22Rv1 (cell line): ENCODE data around the gene HID1.
A peak's percentile ranks its signal among the peaks of the same experiment; 100 is the strongest.

Experiments
- H3K27ac ChIP-seq: fragments of 450-650 bp; 2 replicates; pipeline ENCODE4 v1.5.1; 2017
- ZFX ChIP-seq: fragments of 450-650 bp; IDR thresholded peaks from 2 replicates; pipeline ENCODE4 v1.6.1; 2017; ENCODE audit warnings: antibody characterized with exemption, borderline replicate concordance
- TF ChIP-seq, protein P1 (sequence below): fragments of 450-650 bp; IDR thresholded peaks from 2 replicates; pipeline ENCODE4 v1.5.1; 2017; ENCODE audit warnings: mild to moderate bottlenecking

Gene HID1

DNA sequence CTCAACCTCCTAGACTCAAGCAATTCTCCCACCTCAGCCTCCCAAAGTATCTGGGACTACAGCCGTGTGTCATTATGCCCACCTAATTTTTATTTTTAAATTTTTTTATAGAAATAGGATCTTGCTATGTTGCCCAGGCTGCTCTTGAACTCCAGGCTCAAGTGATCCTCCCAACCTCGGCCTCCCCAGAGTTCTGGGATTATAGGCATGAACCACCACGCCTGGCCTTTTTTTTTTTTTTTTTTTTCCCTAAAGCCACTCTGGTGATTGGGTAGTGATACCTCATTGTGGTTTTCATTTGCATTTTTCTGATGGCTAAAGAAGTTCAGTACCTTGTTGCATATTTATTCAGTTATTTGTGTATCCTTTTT is 13.6 kb upstream of the HID1 start:
- peak overlapping the region; percentile 89 for H3K27ac ChIP-seq
- no peak for TF ChIP-seq ZFX
- TF ChIP-seq, protein P1, sequence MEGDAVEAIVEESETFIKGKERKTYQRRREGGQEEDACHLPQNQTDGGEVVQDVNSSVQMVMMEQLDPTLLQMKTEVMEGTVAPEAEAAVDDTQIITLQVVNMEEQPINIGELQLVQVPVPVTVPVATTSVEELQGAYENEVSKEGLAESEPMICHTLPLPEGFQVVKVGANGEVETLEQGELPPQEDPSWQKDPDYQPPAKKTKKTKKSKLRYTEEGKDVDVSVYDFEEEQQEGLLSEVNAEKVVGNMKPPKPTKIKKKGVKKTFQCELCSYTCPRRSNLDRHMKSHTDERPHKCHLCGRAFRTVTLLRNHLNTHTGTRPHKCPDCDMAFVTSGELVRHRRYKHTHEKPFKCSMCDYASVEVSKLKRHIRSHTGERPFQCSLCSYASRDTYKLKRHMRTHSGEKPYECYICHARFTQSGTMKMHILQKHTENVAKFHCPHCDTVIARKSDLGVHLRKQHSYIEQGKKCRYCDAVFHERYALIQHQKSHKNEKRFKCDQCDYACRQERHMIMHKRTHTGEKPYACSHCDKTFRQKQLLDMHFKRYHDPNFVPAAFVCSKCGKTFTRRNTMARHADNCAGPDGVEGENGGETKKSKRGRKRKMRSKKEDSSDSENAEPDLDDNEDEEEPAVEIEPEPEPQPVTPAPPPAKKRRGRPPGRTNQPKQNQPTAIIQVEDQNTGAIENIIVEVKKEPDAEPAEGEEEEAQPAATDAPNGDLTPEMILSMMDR = no peak

DNA sequence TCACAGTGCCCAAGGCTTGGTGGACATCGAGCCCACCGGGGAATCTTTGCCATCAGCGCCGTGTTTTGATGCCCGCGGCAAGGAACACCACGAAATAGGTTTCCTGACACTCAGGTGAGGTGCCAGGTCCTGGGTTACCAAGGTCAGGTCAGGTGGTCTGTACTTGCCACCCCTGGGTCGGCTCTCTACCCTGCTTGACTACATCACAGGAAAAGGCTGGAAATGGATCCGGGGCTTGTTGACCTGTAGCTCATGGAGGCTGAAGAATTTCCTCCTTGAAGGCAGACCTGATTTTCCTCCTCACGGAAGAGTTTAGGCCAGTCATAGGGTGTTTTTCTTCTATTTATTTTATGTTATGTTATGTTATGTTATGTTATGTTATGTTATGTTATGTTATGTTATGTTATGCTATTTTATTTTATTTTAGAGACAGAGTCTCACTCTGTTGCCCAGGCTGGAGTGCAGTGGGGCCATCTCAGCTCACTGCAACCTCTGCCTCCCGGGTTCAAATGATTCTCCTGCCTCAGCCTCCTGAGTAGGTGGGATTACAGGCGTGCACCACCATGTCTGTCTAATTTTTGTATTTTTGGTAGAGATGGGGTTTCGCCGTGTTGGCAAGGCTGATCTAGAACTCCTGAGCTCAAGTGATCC is 10.2 kb upstream of the HID1 start:
- H3K27ac ChIP-seq = peak overlapping the region; percentile 82

DNA sequence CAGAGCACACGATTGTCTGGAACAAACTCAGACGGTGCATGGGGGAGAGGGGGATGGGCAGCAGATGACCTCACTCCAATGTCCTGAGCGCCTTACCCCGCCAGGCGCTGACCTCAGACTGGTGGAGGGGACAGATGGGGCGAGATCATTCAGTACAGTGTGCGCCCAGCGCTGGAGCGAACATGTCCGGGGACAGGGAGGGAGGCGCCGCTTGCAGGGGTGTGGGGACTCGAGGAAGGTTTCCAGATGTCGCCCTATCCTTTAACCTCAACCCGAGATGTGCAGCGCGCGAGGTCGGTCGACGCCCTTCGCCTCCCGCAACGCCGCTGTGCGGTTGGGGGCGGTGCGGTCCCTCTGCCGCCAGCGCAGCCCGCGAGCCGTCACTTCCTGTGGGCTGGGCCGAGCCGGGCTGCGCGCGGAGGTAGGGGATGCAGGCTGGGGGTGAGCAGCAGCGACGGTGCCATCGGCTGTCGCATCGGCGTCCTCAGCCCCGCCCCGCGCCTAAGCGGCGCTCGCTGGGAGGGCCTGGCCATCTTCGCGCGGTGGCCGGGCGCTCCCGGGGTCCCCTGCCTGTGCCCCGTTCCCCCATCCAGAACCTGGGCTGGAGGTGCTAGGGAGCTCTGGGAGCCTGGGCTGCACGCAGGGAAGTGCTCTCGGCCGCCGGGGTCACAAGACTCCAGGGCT is 9.6 kb upstream of the HID1 start:
- peak overlapping the region; percentile 82 for H3K27ac ChIP-seq
- TF ChIP-seq, protein P1 = peak; percentile 21; the same call in 1 of the 2 replicates
- TF ChIP-seq ZFX = no peak

DNA sequence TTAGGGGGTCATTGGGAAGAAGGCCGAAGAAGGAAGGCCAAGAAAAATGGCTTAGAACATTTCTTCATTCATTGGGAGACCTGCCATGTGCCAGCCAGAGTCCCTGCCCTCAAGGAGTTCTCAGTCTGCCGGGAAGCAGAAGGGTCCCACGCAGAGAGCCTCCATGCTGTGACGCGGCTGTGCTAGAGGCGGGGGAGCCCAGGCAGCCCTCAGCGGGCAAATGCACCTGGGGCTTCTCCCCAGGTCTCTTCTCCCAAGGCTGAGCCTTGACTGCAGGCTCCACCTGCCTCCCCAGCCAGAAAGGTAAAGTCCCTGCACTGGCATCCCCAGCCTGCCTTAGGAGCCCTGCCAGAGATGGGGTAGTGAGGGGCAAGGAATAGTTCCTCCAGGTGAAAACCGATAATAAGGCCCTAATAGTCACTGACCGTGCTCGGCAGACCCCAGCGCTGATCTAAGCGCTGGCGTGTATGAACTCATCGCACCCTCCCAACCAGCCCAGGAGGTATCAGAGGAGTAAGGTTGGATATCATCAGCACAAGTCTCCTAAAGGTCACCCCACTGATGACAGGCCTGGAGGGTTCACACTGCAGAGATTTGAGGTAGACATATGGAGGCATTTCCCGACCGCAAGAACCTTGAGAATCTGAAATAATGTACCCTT is 8.9 kb upstream of the HID1 start:
- H3K27ac ChIP-seq = peak overlapping the region; percentile 82
- TF ChIP-seq, protein P1 = no peak
- TF ChIP-seq ZFX = no peak

DNA sequence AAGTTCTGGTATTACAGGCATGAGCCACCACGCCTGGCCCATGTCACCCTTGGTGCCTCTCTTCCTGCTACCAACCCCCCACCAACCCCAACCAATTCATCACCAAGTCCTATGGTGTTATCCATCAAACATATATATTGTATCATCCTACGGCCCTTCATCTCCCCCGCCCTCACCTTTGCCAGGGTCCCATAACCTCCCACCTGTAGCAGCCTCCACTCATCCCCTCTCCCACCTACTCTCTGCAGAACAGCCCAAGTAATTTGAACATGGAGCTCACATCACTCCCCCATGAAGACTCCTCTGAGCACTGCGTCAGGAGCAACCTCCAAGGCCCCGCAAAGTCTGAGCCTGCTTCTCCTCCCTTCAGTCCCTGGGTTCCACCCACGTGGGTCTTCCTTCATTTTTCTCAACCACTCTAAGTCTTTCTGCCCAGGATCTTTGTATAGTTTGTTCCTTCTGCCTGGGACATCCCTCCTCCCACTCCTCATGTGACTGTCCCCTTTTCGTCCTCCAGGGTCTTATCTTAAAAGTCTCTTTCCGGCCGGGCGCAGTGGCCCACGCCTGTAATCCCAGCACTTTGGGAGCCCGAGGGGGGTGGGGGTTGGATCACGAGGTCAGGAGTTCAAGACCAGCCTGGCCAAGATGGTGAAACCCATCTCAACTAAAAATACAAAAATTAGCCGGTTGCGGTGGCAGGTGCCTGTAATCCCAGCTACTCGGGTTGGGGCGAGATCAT is 7.0 kb upstream of the HID1 start:
- no peak for TF ChIP-seq ZFX
- TF ChIP-seq, protein P1 = no peak
- no peak overlapping the region for H3K27ac ChIP-seq

DNA sequence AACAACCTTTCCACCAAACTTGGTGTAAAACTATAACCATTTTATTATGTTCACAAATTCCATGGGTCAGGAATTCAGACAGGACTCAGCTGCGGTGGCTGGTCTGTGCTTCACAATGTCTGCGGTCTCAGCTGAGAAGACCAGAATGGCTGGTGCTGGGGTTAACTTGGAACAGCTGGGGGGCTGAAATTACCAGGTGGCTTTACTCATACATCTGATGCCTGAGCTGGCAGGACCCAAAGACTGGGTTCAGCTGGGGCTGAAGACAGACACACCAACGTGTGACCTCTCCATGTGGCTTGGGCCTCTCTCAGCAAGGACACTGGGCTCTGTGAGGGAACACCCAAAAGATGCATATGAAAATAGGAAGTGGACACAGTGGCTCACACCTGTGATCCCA is 5.7 kb upstream of the HID1 start:
- no peak for TF ChIP-seq ZFX
- TF ChIP-seq, protein P1 = no peak
- no peak overlapping the region for H3K27ac ChIP-seq

DNA sequence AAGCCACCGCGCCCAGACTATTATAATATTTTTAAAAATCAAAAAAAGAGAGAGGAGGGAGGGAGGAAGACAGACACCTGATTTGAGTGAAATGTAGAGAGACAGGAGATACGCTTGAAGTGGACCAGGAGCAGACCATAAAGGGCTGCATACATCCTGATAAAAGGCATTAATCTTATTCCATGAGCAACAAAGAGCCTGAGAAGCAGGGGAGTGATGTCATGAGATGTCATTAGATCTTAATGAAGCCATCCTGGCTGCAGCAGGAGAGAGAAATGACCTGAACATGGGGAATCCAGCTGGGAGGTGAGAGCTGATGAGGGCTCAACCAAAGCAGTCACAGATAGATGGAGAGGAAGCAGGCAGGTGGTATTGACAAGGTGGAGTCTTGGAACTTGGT is 5.2 kb upstream of the HID1 start:
- H3K27ac ChIP-seq = no peak overlapping the region
- TF ChIP-seq, protein P1 = no peak
- TF ChIP-seq ZFX = no peak
